HepG2 (cell line): ENCODE results near the gene MLLT10. TPM values are rescaled to one million over a fixed set of nuclear protein-coding genes. Genes with fewer than 3 reads are reported as not detected.

Source experiments
- KLF11 ChIP-seq: IDR thresholded peaks from 2 replicates; pipeline ENCODE4 v1.6.1; 2016; ENCODE audit warnings: missing compliant biosample characterization
- XBP1 ChIP-seq: sonication (generic); formaldehyde crosslinking; IDR thresholded peaks from 2 replicates; pipeline ENCODE4 v1.5.0; 2020; ENCODE audit warnings: missing genetic modification reagents
- ZBTB21 ChIP-seq: sonication (generic); formaldehyde crosslinking; IDR thresholded peaks from 2 replicates; pipeline ENCODE4 v1.4.0; 2020; ENCODE audit warnings: missing genetic modification reagents
- ZFP82 ChIP-seq: sonication (generic); formaldehyde crosslinking; IDR thresholded peaks from 2 replicates; pipeline ENCODE4 v1.5.1; 2020; ENCODE audit warnings: mild to moderate bottlenecking, missing genetic modification reagents, borderline replicate concordance
- ZNF329 ChIP-seq: sonication (generic); formaldehyde crosslinking; IDR thresholded peaks from 2 replicates; pipeline ENCODE4 v1.9.0; 2021; ENCODE audit warnings: low read depth, mild to moderate bottlenecking, missing genetic modification reagents
- ZNF563 ChIP-seq: sonication (generic); formaldehyde crosslinking; IDR thresholded peaks from 2 replicates; pipeline ENCODE4 v1.8.0; 2022; ENCODE audit warnings: mild to moderate bottlenecking, moderate library complexity, missing genetic modification reagents
- ZNF772 ChIP-seq: sonication (generic); formaldehyde crosslinking; IDR thresholded peaks from 2 replicates; pipeline ENCODE4 v1.5.0; 2020; ENCODE audit warnings: mild to moderate bottlenecking, missing genetic modification reagents
- polyA plus RNA-seq, 8 experiments: library from polyadenylated mRNA; depleted of rRNA in 3 of 8; stranded (reverse) in 7 of 8; unstranded in 1 of 8; fragments of >200 nt; fragmentation: Illumina TruSeq in 4 of 8; extraction: Trizol in 4 of 8; gene quantifications; 2 replicates each; pipeline versions ENCODE4 v1.2.1 to v1.2.3, GENCODE V29; 2011 to 2016; ENCODE audit warnings: low read depth in 4 of 8, missing spikeins in 1 of 8, mixed read lengths in 1 of 8; ENCODE audit not compliant: insufficient read depth in 1 of 8
- total RNA-seq, 5 experiments: library from RNA; depleted of rRNA; stranded (reverse); fragments of >200 nt; fragmentation: Illumina TruSeq; extraction: Trizol; gene quantifications; 2 replicates each; pipeline ENCODE4 v1.2.3, GENCODE V29; 2016; ENCODE audit warnings: low read depth in 1 of 5
- TF ChIP-seq, protein P1 (sequence below), 2 experiments: sonication (generic) in 1 of 2; formaldehyde crosslinking in 1 of 2; IDR thresholded peaks; 2 replicates each; pipeline versions ENCODE4 v1.6.1 to v1.9.0; 2014 to 2022; ENCODE audit warnings: antibody characterized with exemption in 1 of 2, borderline replicate concordance in 1 of 2, inconsistent platforms in 1 of 2, low read depth in 1 of 2, missing genetic modification reagents in 1 of 2
- TF ChIP-seq, protein P2 (sequence below): sonication (generic); formaldehyde crosslinking; IDR thresholded peaks from 2 replicates; pipeline ENCODE4 v1.5.0; 2020; ENCODE audit warnings: mild to moderate bottlenecking, missing genetic modification reagents, borderline replicate concordance
- TF ChIP-seq, protein P3 (sequence below): IDR thresholded peaks from 2 replicates; pipeline ENCODE4 v1.6.1; 2012; ENCODE audit warnings: inconsistent platforms
- TF ChIP-seq, protein P4 (sequence below): sonication (generic); formaldehyde crosslinking; IDR thresholded peaks from 2 replicates; pipeline ENCODE4 v1.4.0; 2020; ENCODE audit warnings: missing genetic modification reagents

MLLT10 gene
- total and polyA plus RNA-seq, 2 of the 13 experiments (the other 11 are each of a cell fraction or from before 2014, with no cell fraction given): 51.3 to 84.1 TPM

DNA sequence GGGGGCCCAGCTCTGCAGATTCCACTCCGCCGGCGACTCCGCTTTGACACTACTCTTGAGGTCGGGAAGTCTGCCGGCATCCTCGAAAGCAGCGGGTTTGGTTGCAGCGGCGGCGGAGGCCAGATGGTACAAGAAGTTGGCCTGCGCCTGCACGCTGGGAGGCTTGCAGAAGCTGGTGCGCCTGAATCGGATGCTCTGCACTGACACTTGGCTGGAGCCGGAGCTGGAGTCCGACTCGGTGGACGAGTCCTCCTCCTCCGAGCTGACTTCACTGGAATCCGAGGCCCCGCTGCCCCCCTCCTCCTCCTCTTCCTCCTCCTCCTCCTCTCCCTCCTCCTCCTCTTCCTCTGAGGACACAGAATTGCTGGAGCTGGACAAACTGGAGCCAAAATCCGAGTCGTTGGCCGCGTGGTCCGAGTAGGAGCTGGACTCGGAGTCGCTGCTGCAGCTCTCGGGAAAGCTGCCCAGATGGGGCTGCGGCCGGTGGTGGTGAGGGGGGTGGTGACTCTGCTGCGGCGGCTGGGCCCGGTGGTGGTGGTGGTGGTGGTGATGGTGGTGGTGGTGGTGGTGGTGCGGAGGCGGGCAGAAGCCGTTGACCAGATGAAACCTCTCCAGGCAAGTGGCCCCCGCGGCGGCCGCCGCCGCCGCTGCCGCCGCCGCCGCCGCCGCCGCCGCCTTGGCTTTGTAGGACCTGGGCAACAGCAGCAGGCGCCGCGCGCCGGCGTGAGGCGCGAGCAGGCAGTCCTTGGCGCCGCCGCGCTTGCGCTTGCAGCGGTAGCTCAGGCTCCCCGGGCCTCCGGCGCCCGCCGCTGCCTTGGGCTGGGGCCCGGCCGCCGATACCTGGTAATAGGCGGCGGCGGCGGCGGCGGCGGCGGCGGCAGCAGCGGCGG lies 17.5 kb upstream of the MLLT10 start (continued):
- TF ChIP-seq, protein P1, sequence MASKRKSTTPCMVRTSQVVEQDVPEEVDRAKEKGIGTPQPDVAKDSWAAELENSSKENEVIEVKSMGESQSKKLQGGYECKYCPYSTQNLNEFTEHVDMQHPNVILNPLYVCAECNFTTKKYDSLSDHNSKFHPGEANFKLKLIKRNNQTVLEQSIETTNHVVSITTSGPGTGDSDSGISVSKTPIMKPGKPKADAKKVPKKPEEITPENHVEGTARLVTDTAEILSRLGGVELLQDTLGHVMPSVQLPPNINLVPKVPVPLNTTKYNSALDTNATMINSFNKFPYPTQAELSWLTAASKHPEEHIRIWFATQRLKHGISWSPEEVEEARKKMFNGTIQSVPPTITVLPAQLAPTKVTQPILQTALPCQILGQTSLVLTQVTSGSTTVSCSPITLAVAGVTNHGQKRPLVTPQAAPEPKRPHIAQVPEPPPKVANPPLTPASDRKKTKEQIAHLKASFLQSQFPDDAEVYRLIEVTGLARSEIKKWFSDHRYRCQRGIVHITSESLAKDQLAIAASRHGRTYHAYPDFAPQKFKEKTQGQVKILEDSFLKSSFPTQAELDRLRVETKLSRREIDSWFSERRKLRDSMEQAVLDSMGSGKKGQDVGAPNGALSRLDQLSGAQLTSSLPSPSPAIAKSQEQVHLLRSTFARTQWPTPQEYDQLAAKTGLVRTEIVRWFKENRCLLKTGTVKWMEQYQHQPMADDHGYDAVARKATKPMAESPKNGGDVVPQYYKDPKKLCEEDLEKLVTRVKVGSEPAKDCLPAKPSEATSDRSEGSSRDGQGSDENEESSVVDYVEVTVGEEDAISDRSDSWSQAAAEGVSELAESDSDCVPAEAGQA (IDR thresholded peaks at IDR 0.05; ENCODE audit: low read depth): no peak
- TF ChIP-seq, protein P1 (CRISPR knock-in tag; IDR thresholded peaks at IDR 0.05; ENCODE audit: borderline replicate concordance): no peak
- TF ChIP-seq ZNF329 (CRISPR knock-in tag) (peak; percentile 18; the same call in 1 of the 2 replicates), ZNF563 (peak; percentile 48; the same call in 1 of the 2 replicates), KLF11 (no peak), ZNF772 (CRISPR knock-in tag) (peak; percentile 45; the same call in 1 of the 2 replicates), ZFP82 (CRISPR knock-in tag) (no peak; the same call in 1 of the 2 replicates), ZBTB21 (no peak), XBP1 (CRISPR knock-in tag) (no peak)
- TF ChIP-seq, protein P2, sequence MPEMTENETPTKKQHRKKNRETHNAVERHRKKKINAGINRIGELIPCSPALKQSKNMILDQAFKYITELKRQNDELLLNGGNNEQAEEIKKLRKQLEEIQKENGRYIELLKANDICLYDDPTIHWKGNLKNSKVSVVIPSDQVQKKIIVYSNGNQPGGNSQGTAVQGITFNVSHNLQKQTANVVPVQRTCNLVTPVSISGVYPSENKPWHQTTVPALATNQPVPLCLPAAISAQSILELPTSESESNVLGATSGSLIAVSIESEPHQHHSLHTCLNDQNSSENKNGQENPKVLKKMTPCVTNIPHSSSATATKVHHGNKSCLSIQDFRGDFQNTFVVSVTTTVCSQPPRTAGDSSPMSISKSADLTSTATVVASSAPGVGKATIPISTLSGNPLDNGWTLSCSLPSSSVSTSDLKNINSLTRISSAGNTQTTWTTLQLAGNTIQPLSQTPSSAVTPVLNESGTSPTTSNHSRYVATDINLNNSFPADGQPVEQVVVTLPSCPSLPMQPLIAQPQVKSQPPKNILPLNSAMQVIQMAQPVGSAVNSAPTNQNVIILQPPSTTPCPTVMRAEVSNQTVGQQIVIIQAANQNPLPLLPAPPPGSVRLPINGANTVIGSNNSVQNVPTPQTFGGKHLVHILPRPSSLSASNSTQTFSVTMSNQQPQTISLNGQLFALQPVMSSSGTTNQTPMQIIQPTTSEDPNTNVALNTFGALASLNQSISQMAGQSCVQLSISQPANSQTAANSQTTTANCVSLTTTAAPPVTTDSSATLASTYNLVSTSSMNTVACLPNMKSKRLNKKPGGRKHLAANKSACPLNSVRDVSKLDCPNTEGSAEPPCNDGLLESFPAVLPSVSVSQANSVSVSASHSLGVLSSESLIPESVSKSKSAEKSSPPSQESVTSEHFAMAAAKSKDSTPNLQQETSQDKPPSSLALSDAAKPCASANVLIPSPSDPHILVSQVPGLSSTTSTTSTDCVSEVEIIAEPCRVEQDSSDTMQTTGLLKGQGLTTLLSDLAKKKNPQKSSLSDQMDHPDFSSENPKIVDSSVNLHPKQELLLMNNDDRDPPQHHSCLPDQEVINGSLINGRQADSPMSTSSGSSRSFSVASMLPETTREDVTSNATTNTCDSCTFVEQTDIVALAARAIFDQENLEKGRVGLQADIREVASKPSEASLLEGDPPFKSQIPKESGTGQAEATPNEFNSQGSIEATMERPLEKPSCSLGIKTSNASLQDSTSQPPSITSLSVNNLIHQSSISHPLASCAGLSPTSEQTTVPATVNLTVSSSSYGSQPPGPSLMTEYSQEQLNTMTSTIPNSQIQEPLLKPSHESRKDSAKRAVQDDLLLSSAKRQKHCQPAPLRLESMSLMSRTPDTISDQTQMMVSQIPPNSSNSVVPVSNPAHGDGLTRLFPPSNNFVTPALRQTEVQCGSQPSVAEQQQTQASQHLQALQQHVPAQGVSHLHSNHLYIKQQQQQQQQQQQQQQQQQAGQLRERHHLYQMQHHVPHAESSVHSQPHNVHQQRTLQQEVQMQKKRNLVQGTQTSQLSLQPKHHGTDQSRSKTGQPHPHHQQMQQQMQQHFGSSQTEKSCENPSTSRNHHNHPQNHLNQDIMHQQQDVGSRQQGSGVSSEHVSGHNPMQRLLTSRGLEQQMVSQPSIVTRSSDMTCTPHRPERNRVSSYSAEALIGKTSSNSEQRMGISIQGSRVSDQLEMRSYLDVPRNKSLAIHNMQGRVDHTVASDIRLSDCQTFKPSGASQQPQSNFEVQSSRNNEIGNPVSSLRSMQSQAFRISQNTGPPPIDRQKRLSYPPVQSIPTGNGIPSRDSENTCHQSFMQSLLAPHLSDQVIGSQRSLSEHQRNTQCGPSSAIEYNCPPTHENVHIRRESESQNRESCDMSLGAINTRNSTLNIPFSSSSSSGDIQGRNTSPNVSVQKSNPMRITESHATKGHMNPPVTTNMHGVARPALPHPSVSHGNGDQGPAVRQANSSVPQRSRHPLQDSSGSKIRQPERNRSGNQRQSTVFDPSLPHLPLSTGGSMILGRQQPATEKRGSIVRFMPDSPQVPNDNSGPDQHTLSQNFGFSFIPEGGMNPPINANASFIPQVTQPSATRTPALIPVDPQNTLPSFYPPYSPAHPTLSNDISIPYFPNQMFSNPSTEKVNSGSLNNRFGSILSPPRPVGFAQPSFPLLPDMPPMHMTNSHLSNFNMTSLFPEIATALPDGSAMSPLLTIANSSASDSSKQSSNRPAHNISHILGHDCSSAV (CRISPR knock-in tag): no peak
- TF ChIP-seq, protein P3, sequence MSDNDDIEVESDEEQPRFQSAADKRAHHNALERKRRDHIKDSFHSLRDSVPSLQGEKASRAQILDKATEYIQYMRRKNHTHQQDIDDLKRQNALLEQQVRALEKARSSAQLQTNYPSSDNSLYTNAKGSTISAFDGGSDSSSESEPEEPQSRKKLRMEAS: peak; percentile 37
- TF ChIP-seq, protein P4, sequence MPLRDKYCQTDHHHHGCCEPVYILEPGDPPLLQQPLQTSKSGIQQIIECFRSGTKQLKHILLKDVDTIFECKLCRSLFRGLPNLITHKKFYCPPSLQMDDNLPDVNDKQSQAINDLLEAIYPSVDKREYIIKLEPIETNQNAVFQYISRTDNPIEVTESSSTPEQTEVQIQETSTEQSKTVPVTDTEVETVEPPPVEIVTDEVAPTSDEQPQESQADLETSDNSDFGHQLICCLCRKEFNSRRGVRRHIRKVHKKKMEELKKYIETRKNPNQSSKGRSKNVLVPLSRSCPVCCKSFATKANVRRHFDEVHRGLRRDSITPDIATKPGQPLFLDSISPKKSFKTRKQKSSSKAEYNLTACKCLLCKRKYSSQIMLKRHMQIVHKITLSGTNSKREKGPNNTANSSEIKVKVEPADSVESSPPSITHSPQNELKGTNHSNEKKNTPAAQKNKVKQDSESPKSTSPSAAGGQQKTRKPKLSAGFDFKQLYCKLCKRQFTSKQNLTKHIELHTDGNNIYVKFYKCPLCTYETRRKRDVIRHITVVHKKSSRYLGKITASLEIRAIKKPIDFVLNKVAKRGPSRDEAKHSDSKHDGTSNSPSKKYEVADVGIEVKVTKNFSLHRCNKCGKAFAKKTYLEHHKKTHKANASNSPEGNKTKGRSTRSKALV (CRISPR knock-in tag): 0 out of 2 replicates have a peak, but pooled peaks have one; percentile 66
